ENCODE data around the gene WDPCP. TPM values are rescaled to one million over a fixed set of nuclear protein-coding genes. Genes with fewer than 3 reads are reported as not detected.
"Not testable (repeated sequence)": the region's sequence is repeated elsewhere in the genome, so short reads cannot be mapped to it uniquely, and the experiment has no call there.

Gene WDPCP
- total RNA-seq, 1 donor from 2014 or later: 5.2 TPM

DNA sequence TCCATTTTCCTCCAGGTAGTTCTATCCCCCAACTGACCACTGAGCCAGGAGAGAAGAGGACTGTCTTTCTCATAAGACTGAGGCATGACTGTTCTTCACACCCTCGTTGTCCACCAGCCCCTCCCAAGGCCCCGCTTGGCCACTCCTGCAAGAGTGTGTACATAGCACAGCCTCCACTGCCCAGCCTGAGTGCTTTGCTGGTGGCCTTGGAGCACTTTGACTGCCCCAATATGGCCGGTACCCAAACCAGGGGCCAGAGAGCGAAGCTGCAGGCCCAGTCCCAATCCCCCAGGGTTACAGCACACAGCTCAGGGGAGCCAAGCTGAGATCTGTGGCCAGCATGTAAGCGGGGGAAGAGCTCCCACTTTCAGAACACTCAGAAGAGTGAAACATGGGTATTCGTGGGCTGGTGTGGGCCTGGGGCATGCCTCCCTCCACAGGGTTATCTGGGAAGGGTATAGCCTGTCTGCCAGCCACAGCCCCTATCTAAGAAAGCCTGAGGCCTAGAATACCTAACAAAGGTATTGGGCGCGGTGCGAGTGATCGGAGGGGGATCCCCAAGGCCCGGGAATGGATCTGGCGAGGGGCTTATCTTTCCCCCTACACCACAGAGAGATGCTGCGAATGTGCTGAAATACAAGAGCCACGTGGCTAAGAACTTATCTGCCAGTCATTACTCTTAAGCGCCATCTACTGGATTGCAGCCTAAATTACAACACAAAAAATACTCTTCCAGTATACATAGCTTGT is 163.8 kb downstream of the WDPCP start:
- H3K27me3 ChIP-seq: no peaks in the 10 kb centered on the region
- peak in 1 of 2 donors; percentile 53 for DNase-seq (ENCODE audit: low spot score in 2 of 2)
- no peak overlapping the region for H3K4me3 ChIP-seq
- H3K9me3 ChIP-seq: peaks cover 0 to 9% of the 10 kb centered on the region in 2 donors
- no peaks in the 10 kb centered on the region for H3K36me3 ChIP-seq
- TF ChIP-seq, protein P1, sequence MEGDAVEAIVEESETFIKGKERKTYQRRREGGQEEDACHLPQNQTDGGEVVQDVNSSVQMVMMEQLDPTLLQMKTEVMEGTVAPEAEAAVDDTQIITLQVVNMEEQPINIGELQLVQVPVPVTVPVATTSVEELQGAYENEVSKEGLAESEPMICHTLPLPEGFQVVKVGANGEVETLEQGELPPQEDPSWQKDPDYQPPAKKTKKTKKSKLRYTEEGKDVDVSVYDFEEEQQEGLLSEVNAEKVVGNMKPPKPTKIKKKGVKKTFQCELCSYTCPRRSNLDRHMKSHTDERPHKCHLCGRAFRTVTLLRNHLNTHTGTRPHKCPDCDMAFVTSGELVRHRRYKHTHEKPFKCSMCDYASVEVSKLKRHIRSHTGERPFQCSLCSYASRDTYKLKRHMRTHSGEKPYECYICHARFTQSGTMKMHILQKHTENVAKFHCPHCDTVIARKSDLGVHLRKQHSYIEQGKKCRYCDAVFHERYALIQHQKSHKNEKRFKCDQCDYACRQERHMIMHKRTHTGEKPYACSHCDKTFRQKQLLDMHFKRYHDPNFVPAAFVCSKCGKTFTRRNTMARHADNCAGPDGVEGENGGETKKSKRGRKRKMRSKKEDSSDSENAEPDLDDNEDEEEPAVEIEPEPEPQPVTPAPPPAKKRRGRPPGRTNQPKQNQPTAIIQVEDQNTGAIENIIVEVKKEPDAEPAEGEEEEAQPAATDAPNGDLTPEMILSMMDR (IDR thresholded peaks at IDR 0.05): no peak
- H3K4me1 ChIP-seq: no peaks in the 10 kb centered on the region
- no peak overlapping the region for H3K27ac ChIP-seq
- intact Hi-C loops (cut with DNase I): no loop called here

DNA sequence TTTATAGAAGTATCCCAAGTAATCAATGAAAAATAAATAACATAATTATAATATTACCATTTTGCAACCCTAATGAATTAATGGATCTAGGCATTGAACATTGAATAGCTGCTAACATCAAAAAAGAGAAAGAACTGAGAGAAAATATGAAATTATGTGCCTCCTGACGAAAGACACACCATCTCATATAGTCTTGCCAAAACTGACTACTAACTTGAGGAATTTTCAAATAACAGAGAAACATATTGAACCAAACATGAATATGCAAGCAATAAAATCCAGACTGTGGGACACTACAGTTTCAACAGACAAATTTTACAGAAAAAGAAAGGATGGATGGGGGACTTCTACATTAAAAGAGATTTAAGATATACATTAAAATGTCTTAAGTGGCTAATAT is 165.7 kb downstream of the WDPCP start:
- H3K4me3 ChIP-seq: no peak overlapping the region
- H3K36me3 ChIP-seq: no peaks in the 10 kb centered on the region
- TF ChIP-seq, protein P1 (IDR thresholded peaks at IDR 0.05): no peak
- H3K27me3 ChIP-seq: no peaks in the 10 kb centered on the region
- no peaks in the 10 kb centered on the region for H3K4me1 ChIP-seq
- peaks cover 0 to 9% of the 10 kb centered on the region in 2 donors for H3K9me3 ChIP-seq
- no peak for DNase-seq (ENCODE audit: low spot score in 2 of 2)
- intact Hi-C loops (cut with DNase I): no loop called here
- H3K27ac ChIP-seq: no peak overlapping the region

DNA sequence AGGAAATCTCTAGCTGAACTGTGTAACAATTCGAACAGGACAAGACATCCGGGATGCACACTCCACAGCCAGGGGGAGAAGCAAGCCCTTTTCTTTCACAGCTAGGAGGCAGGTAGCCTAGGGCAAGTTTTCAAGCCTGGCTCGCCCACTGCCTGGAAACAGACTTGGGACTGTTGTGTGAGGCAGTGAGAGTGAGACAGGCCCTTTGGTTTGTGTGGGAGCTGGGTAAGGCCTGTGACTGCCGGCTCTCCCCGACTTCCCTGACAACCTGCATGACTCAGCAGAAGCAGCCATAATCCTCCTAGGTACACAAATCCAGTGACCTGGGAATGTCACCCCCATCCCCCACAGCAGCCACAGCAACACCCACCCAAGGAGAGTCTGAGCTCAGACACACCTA is 179.7 kb downstream of the WDPCP start:
- Histone ChIP-seq H3K4me3 (no peak overlapping the region), H3K27ac (no peak overlapping the region), H3K4me1 (no peaks in the 10 kb centered on the region), H3K36me3 (peaks cover 5 to 25% of the 10 kb centered on the region in 2 donors), H3K27me3 (no peaks in the 10 kb centered on the region), H3K9me3 (no peaks in the 10 kb centered on the region)
- no peak for DNase-seq (ENCODE audit: low spot score in 2 of 2)
- TF ChIP-seq, protein P1 (IDR thresholded peaks at IDR 0.05): no peak
- intact Hi-C loops (cut with DNase I): no loop called here

DNA sequence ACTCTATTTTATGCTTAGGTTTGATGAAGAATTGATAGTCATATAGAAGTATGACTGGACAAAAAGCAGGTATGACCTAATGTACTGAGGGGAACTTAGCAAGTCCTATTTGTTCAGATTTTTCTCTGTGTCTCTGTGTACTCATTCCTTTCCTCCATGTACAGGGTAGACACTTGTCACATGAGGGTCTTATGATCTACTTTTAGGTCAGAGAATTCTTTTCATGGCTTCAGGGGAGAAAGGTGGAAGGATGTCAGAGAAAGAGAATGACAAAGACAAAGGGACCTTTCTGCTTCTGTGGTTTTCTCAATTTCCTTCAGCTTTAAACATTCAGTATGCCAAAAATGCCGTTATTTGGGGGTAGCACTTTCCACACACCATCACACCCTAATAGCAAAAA is 181.6 kb downstream of the WDPCP start:
- Histone ChIP-seq H3K4me3 (no peak overlapping the region), H3K36me3 (peaks cover 5 to 25% of the 10 kb centered on the region in 2 donors), H3K27me3 (no peaks in the 10 kb centered on the region), H3K4me1 (no peaks in the 10 kb centered on the region), H3K27ac (no peak overlapping the region), H3K9me3 (no peaks in the 10 kb centered on the region)
- intact Hi-C loops (cut with DNase I): no loop called here
- TF ChIP-seq, protein P1 (IDR thresholded peaks at IDR 0.05): no peak
- DNase-seq (ENCODE audit: low spot score in 2 of 2): no peak

DNA sequence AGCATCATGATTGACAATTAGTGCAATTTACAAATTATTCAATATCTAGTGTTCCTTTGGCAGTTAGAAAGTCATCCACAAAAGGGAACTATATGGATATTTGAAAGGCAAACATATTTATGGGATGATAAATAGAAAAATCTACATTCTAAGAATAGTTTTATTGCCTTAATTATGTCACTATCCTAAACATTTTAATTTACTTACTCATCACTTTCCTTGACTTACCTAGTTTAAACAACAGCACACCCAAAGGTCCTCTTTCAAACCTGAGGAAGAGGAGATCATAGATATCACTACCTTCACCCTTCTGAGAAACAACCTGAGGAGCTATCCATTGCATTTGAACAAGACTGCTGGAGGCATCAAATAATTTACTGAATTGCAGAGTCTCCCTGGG is 184.5 kb downstream of the WDPCP start:
- Histone ChIP-seq H3K4me1 (no peaks in the 10 kb centered on the region), H3K36me3 (peaks cover 5 to 23% of the 10 kb centered on the region in 2 donors), H3K27me3 (no peaks in the 10 kb centered on the region), H3K4me3 (no peak overlapping the region), H3K9me3 (no peaks in the 10 kb centered on the region), H3K27ac (no peak overlapping the region)
- intact Hi-C loops (cut with DNase I): no loop called here
- TF ChIP-seq, protein P1 (IDR thresholded peaks at IDR 0.05): no peak
- DNase-seq (ENCODE audit: low spot score in 2 of 2): no peak

DNA sequence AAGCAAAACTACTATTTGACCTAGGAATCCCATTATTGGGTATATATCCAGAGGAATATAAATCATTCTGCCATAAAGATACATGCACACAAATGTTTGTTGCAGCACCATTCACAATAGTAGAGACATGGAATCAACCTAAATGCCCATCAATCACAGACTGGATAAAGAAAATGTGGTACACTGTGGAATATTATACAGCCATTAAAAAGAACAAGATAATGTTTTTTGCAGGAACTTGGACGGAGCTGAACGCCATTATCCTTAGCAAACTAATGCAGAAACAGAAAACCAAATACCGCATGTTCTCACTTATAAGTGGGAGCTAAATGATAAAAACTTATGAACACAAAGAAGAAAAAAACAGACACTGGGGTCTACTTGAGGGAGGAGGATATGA is 185.4 kb downstream of the WDPCP start:
- DNase-seq (ENCODE audit: low spot score in 2 of 2); H3K27ac ChIP-seq; H3K4me3 ChIP-seq; H3K9me3 ChIP-seq; H3K4me1 ChIP-seq; intact Hi-C loops (cut with DNase I); H3K27me3 ChIP-seq: not testable (repeated sequence)
- peaks cover 5 to 18% of the 10 kb centered on the region in 2 donors for H3K36me3 ChIP-seq
